GM21723 (cell line): ENCODE data around the gene DIP2A.

Experiments used
- ATAC-seq: cut with Tn5 transposase; IDR thresholded peaks from one replicate; pipeline ENCODE4 v1.9.1; 2021; ENCODE audit warnings: mild to moderate bottlenecking, moderate library complexity; ENCODE audit not compliant: unreplicated experiment

The DIP2A gene

DNA sequence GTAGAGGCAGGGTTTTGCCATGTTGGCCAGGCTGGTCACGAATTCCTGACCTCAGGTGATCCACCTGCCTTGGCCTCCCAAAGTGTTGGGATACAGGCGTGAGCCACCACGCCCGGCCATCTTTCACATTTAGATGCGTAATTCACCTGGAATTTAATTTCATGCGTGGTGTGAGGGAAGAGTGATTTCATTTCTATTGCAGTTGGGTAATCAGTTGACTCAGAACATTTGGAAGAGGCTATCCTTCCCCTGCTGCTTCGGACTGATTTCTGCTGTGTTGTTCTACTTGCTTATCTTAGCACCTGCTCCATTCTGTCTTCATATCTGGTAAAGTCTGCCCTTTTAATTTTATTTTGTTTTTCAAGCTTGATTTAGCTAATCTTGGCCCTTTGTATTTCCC lies 19.1 kb downstream of the DIP2A start:
- ATAC-seq = no peak

DNA sequence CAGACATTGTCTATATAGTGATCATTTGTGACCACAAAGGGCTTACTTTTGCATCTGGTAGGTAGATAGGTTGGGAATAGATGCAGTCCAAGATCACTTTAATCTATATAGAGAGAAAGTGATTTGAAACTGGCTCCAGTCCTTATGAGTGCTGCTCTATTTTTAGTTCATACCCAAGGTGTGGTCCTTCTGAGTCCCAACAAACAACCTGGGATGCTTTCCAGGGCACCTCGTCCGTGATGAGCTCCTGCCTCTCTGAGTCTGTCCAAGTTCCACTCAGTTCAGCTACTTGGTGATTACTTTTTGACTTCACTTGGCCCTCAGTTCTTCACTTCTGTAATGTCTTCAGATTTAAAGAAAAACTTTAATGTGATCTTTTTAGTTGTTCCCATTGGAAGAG lies 20.2 kb downstream of the DIP2A start:
- ATAC-seq = no peak

- ATAC-seq = no peak
Measured at GRCh38 chr21:46480466-46480865, 21.8 kb downstream of the DIP2A start.

DNA sequence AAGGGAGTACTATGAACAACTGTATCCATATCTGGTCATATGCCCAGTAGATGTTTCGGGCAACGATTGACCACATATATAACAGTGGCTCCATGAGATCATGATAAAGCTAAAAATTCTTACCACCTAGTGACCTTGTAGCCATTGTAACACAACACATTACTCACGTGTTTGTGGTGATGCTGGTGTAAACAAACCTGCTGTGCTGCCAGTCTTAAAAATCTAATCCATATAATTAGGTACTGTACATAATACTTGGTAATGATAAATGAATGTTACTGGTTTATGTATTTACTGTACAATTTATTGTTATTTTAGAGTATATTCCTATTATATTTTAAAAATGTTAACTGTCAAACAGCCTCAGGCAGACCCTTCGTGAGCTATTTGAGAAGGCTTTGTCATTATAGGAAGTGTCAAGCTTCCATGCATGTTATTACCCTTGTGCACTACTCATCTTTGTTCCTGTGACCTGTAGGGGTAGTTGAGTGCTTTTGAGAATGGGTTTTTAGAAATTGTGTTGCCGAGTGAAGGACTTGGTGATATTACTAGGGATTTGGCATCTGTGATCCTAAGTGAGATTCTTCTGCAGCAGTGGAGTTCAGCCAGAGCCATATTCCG lies 23.6 kb downstream of the DIP2A start:
- no peak for ATAC-seq

DNA sequence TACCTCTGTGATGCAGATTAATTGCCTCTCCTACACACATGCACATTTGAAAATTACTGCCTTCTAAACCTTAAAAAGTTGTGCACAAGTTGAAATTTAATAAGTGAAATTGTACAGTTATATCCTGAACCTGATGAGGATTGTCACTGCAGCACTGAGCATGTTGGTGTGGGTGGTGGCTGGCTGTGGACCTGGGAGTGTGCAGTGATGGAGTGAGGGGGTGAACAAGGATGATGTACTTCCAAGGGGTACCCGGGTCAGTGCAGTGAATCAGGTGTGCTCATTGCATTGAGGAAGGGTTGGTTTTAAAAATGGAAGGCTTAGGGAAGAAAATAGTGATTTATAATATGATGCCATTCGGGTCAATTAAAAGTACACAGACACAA lies 24.1 kb downstream of the DIP2A start:
- ATAC-seq = no peak

DNA sequence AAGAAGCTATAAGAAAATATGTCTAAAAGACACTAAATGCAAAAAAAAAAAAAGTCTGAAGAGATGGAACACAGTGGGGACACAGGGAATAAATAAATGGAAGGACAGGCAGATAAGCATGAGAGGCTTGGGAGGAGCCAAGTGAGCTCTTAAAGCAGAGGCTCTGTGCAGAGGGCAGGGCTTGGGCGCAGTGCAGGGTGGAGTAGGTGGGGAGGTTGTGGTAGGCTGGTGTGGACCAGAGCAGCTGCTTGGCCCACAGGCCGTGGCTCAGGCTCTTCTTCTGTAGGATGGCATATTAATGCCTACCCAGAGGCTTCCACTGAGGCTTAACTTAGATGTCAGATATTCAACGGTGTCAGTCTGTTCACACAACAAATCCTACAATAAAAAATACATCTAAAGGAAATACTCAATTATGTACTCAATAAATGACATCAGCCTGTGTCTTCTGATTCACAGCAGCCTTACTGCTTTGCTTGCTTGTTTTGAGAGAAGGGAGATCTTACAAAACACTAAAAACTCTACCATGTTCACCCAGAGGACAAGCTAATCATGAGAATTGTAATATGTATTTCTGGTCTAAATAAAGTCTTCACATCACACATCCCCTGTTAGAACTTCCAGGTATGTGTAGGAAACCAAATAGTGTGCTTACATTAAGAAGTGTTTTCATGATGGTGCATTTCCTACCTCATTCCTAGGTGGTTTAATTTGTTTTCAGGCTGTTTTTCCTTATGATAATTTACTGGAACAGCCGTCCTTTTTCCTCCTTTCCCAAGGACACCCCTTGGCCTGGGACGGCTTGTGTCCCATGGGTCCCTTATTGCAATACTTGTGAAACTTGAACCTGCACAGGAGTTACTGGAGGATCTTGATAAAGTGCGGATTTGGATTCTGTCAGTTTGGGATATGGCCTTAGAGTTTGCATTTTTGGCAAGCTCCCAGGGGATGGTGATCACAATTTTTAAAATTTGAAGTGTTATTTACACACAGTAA lies 24.9 kb downstream of the DIP2A start:
- no peak for ATAC-seq

- no peak for ATAC-seq
Measured at GRCh38 chr21:46486481-46487126, 27.9 kb downstream of the DIP2A start.

DNA sequence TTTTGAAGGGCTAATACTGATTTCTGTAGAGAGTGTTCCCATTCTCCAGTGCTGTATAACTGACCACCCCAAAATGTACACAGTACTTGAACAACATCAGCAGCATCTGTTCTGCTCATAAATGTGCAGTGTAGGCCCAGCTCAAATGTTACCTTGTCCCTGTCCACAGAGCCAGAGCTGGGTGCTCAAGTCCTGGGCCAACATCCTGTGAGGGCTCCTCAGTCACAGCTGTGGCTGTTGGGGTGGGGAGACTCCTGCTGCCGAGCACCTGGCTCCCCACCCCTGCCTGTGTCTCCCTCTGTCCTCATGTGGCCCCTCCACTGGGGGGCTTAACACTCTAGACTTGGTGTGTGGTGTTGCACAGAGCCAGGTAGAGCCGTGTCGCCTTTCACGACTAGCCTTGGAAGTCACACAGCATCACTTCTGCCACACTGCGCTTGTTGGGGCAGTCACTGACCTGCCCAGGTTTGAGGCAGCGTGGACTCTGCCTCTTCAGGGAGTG lies 30.5 kb downstream of the DIP2A start:
- no peak for ATAC-seq

- ATAC-seq = no peak
Measured at GRCh38 chr21:46489800-46490199, 31.1 kb downstream of the DIP2A start.

GRCh38 chr21:46491553-46491952 lies 32.9 kb downstream of the DIP2A start:
- ATAC-seq = no peak

DNA sequence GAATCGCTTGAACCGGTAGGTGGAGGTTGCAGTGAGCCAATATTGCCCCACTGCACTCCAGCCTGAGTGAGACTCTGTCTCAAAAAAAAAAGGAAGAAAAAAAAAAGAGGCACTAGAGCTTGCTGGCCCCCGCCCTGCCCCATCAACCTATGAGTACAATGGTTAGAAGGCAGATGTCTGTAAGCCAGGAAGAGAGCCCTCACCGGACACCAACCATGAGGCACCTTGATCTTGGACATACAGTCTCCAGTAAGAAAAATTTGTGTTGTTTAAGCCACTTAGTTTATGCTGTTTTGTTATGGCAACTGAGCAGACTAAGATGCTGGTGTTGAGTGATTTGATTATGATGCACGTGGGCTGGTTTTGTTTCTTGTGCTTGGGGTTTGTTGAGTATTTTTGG lies 34.2 kb downstream of the DIP2A start:
- ATAC-seq = no peak

GRCh38 chr21:46493828-46494227 lies 35.1 kb downstream of the DIP2A start:
- ATAC-seq = no peak

- no peak for ATAC-seq
Measured at GRCh38 chr21:46498335-46499050, 39.8 kb downstream of the DIP2A start.

DNA sequence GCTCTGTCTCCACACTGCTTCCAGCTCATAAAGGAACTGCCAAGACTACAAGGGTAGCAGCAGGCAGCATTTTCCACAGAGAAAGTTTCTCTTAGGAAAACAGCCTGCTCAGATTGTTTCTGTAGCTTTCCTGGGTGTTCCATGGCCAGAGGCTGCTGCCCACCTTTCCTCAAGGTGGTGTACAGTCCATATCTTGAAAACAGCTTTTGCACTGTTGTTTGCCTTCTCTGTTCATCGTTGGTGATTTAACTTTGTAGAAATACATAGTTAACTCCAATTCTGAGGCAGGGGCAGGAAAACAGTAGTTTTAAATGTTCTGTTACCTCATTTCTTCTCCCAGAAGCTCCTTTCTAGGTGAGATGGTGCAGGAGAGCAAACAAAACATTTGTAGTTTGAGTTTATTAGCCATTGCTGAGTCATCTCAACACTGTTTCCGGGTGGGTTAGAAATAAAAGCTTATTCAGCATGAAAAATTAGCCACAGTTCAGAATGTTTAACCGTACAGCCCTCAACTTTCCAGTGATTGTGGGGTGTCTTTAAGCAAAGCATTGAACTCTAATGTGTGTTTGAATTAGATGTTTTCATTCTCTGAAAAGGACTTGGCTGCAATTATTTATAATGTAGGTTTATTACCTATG lies 41.7 kb downstream of the DIP2A start:
- ATAC-seq = no peak

GRCh38 chr21:46503922-46504550 lies 45.3 kb downstream of the DIP2A start:
- no peak for ATAC-seq

DNA sequence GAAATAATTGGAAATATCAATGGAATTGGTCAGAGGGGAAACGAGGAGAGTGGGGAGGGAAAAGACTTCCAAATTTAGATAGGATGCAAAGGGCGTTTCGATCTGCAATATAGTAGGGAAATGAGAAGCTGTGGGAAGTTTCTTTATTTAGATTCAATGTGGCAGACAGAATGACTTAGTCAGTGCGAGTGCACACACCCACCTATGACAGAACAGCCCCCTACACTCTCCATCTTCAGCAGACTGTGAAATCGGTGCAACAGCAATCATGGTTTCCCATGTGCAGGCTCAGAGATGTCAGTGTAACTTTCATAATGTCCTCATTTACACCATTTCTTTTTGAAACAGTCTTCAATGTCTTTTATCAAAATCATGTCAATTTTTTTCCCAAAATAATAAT lies 46.0 kb downstream of the DIP2A start:
- ATAC-seq = no peak

DNA sequence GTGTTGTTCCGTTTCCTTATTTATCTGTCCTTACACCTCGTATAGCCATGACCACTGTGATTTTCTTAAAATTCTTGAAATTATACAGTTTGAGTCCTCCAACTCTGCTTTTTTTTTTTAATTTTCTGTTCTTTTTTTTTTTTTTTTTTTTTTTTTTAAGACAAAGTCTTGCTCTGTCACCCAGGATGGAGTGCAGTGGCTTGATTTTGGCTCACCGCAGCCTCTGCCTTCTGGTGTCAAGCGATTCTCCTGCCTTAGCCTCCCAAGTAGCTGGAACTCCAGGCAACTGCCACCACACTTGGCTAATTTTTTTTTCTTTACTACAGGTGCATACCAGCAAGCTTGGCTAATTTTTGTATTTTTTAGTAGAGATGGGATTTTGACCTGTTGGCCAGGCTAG lies 48.9 kb downstream of the DIP2A start:
- ATAC-seq = no peak

DNA sequence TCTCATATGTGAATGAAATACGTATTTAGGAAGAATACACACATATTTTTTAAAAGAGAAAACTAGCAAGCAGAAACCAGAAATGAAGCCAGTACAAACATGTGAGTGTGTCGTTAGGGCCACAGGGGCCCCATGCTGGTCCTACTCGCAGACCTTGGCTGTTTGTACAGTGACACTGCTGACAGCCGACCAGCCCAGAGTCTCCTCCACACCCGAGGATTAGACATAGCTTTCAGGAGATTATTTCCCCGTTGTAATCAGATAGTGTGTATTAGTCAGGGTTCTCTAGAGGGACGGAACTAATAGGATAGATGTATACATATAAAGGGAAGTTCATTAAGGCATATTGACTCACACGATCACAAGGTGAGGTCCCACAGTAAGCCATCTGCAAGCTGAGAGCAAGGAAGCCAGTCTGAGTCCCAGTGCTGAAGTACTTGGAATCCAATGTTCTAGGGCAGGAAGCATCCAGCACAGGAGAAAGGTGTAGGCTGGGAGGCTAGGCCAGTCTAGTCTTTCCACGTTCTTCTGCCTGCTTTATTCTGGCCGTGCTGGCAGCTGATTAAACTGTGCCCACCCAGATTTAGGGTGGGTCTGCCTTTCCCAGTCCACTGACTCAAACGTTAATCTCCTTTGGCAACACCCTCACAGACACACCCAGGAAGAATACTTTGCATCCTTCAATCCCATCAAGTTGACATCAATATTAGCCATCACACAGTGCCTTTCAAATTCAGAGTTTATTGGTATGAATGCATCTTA lies 51.2 kb downstream of the DIP2A start:
- no peak for ATAC-seq

- no peak for ATAC-seq
Measured at GRCh38 chr21:46515109-46515508, 56.4 kb downstream of the DIP2A start.
